IMR-90 (cell line): Measurements from ENCODE around the gene DGAT2L6. TPM values are rescaled to one million over a fixed set of nuclear protein-coding genes. Genes with fewer than 3 reads are reported as not detected.

Source experiments
- ATAC-seq: fragments of 200-7000 bp; cut with Tn5 transposase; 2 replicates; pipeline ENCODE4 v1.9.1; 2020; ENCODE audit warnings: low read depth, mild to moderate bottlenecking, moderate library complexity
- BruUV-seq: library from RNA; stranded (reverse); fragments of 400-500 nt; replicated peaks from 2 replicates; lab custom pipeline; 2021; lab: Mats Ljungman, UMichigan
- CTCF ChIA-PET: fragments of 300-600 bp; formaldehyde crosslinking; extraction: SDS; loops from one replicate; lab custom pipeline; 2021; ENCODE audit warnings: antibody characterized with exemption; lab: Yijun Ruan, JAX
- POLR2A ChIA-PET: fragments of 300-600 bp; sonication (Branson Sonifier 250); formaldehyde crosslinking; loops from one replicate; lab custom pipeline; 2022; ENCODE audit warnings: antibody characterized with exemption; ENCODE audit not compliant: unreplicated experiment; lab: Charles Lee
- DNase-seq: peaks from one replicate; pipeline ENCODE4 v3.0.0; 2013
- H2AFZ ChIP-seq: replicated peaks from 2 replicates; pipeline ENCODE3; 2013; ENCODE audit warnings: low read length, mild to moderate bottlenecking; ENCODE audit not compliant: poor library complexity
- H2AK5ac ChIP-seq: 2 replicates; pipeline ENCODE4 v1.6.1; 2013; ENCODE audit warnings: low read depth, low read length, inconsistent platforms
- H2AK9ac ChIP-seq: replicated peaks from 2 replicates; pipeline ENCODE3; 2013; ENCODE audit warnings: mild to moderate bottlenecking, low read depth, low read length, moderate library complexity; ENCODE audit not compliant: poor library complexity
- H2BK120ac ChIP-seq: 2 replicates; pipeline ENCODE4 v1.6.1; 2013; ENCODE audit warnings: low read depth, low read length, inconsistent platforms
- H2BK15ac ChIP-seq: 3 replicates; pipeline ENCODE4 v1.6.1; 2013; ENCODE audit warnings: low read depth, low read length, inconsistent platforms
- H2BK20ac ChIP-seq: 2 replicates; pipeline ENCODE4 v1.6.1; 2013; ENCODE audit warnings: low read depth, mild to moderate bottlenecking, inconsistent platforms, low read length, moderate library complexity
- H2BK5ac ChIP-seq: 2 replicates; pipeline ENCODE4 v1.6.1; 2013; ENCODE audit warnings: mild to moderate bottlenecking, low read depth, low read length, inconsistent platforms; ENCODE audit not compliant: poor library complexity, severe bottlenecking
- H3K14ac ChIP-seq: replicated peaks from 2 replicates; pipeline ENCODE4 v1.6.1; 2013; ENCODE audit warnings: low read depth, low read length, inconsistent platforms
- H3K18ac ChIP-seq: 2 replicates; pipeline ENCODE4 v1.6.1; 2013; ENCODE audit warnings: low read depth, low read length, control low read depth
- H3K23ac ChIP-seq: 2 replicates; pipeline ENCODE4 v1.6.1; 2013; ENCODE audit warnings: low read depth, low read length, inconsistent platforms
- H3K27ac ChIP-seq: 2 replicates; pipeline ENCODE4 v1.5.1; 2013; ENCODE audit warnings: mild to moderate bottlenecking, control low read depth, low read length; ENCODE audit not compliant: insufficient read depth
- H3K27me3 ChIP-seq: 2 replicates; pipeline ENCODE4 v1.6.1; 2013; ENCODE audit warnings: low read length; ENCODE audit not compliant: control insufficient read depth, insufficient read depth
- H3K36me3 ChIP-seq: 2 replicates; pipeline ENCODE4 v1.6.1; 2013; ENCODE audit warnings: low read length, mixed read lengths; ENCODE audit not compliant: control insufficient read depth, insufficient read depth
- H3K4ac ChIP-seq: 2 replicates; pipeline ENCODE4 v1.6.1; 2013; ENCODE audit warnings: low read depth, low read length, inconsistent platforms
- H3K4me1 ChIP-seq: 2 replicates; pipeline ENCODE4 v1.6.1; 2013; ENCODE audit warnings: low read length, mixed read lengths; ENCODE audit not compliant: control insufficient read depth, insufficient read depth
- H3K4me2 ChIP-seq: 2 replicates; pipeline ENCODE4 v1.6.1; 2013; ENCODE audit warnings: low read depth, mild to moderate bottlenecking, control low read depth, low read length, moderate library complexity
- H3K4me3 ChIP-seq: 2 replicates; pipeline ENCODE4 v1.5.1; 2013; ENCODE audit warnings: low read depth, mild to moderate bottlenecking, control low read depth, low read length, moderate library complexity; ENCODE audit not compliant: insufficient read depth
- H3K56ac ChIP-seq: 2 replicates; pipeline ENCODE4 v1.6.1; 2013; ENCODE audit warnings: low read length, inconsistent platforms; ENCODE audit not compliant: insufficient read depth; ENCODE audit errors: extremely low read depth
- H3K79me1 ChIP-seq, 2 experiments: 2 replicates each; pipeline ENCODE4 v1.6.1; 2013; ENCODE audit warnings: low read length in 2 of 2, inconsistent platforms in 1 of 2, low read depth in 1 of 2
- H3K9ac ChIP-seq: 2 replicates; pipeline ENCODE4 v1.6.1; 2013; ENCODE audit warnings: low read depth, low read length, control low read depth
- H3K9me1 ChIP-seq: 2 replicates; pipeline ENCODE4 v1.6.1; 2013; ENCODE audit warnings: low read length, inconsistent platforms; ENCODE audit not compliant: insufficient read depth
- H3K9me3 ChIP-seq: 2 replicates; pipeline ENCODE4 v1.6.1; 2013; ENCODE audit warnings: low read length; ENCODE audit not compliant: control insufficient read depth, insufficient read depth
- H4K20me1 ChIP-seq: 2 replicates; pipeline ENCODE4 v1.6.1; 2013; ENCODE audit warnings: low read length, inconsistent platforms; ENCODE audit not compliant: insufficient read depth
- H4K5ac ChIP-seq: 2 replicates; pipeline ENCODE4 v1.6.1; 2013; ENCODE audit warnings: mild to moderate bottlenecking, low read depth, low read length, control low read depth
- H4K8ac ChIP-seq, 2 experiments: 2 replicates each; pipeline ENCODE4 v1.6.1; 2013; ENCODE audit warnings: low read depth in 2 of 2, low read length in 2 of 2, control low read depth in 1 of 2, inconsistent platforms in 1 of 2
- H4K91ac ChIP-seq: 2 replicates; pipeline ENCODE4 v1.6.1; 2013; ENCODE audit warnings: low read depth, low read length, inconsistent platforms; ENCODE audit not compliant: insufficient read depth
- BHLHE40 ChIP-seq: fragments of 150-350 bp; IDR thresholded peaks from 2 replicates; pipeline ENCODE4 v1.6.1; 2016; ENCODE audit warnings: mild to moderate bottlenecking, low read depth, low read length
- CEBPB ChIP-seq: IDR thresholded peaks from 2 replicates; pipeline ENCODE4 v1.6.1; 2012; ENCODE audit warnings: low read depth, low read length, improper control_type of control experiment
- FOS ChIP-seq: fragments of 150-350 bp; IDR thresholded peaks from 2 replicates; pipeline ENCODE4 v1.6.1; 2016; ENCODE audit warnings: low read depth, low read length
- MAFK ChIP-seq: IDR thresholded peaks from 2 replicates; pipeline ENCODE4 v1.6.1; 2012; ENCODE audit warnings: low read depth, low read length, improper control_type of control experiment
- RAD21 ChIP-seq: IDR thresholded peaks from 2 replicates; pipeline ENCODE4 v1.6.1; 2012; ENCODE audit warnings: low read length, improper control_type of control experiment
- RCOR1 ChIP-seq: IDR thresholded peaks from 2 replicates; pipeline ENCODE4 v1.6.1; 2012; ENCODE audit warnings: mild to moderate bottlenecking, low read length, improper control_type of control experiment; ENCODE audit not compliant: insufficient replicate concordance
- RFX5 ChIP-seq: IDR thresholded peaks from 2 replicates; pipeline ENCODE4 v1.8.0; 2012; ENCODE audit warnings: low read depth, mild to moderate bottlenecking, low read length, moderate library complexity
- SMC3 ChIP-seq: fragments of 150-350 bp; IDR thresholded peaks from 2 replicates; pipeline ENCODE4 v1.6.1; 2016; ENCODE audit warnings: low read depth, mild to moderate bottlenecking, antibody characterized with exemption, low read length, moderate library complexity
- WGBS, 2 experiments: methylation state at CpG; one replicate each; pipeline versions ENCODE4 v1.1.5 to v1.1.7; 2013; ENCODE audit warnings: missing lambda C conversion rate in 2 of 2; ENCODE audit not compliant: insufficient read length in 1 of 2; ENCODE audit errors: extremely low coverage in 2 of 2; 5-methylcytosine and 5-hydroxymethylcytosine counted together
- dilution Hi-C: fragments of 300-500 bp; cut with HindIII; formaldehyde crosslinking; loops from one replicate; pipeline ENCODE4 v1.14.3; 2018; ENCODE audit warnings: low sequenced_read_pairs; ENCODE audit not compliant: unreplicated experiment
- in situ Hi-C: fragments of 300-500 bp; cut with MboI; formaldehyde crosslinking; loops from 3 replicates; pipeline ENCODE4 v1.14.3; 2019; ENCODE audit warnings: low sequenced_read_pairs, inconsistent platforms, mixed read lengths
- intact Hi-C: fragments of 100-400 bp; cut with micrococcal nuclease; formaldehyde crosslinking; loops from 2 replicates; pipeline ENCODE4 v1.10.0; 2022
- polyA plus RNA-seq, 3 experiments: library from polyadenylated mRNA; depleted of rRNA; stranded (reverse); fragments of >200 nt; gene quantifications; 2 replicates each; pipeline ENCODE4 v1.2.3, GENCODE V29; 2012; ENCODE audit warnings: low replicate concordance in 1 of 3
- total RNA-seq: library from RNA; depleted of rRNA; stranded (reverse); fragments of >200 nt; gene quantifications from 2 replicates; pipeline ENCODE4 v1.2.3, GENCODE V29; 2012
- TF ChIP-seq, protein P1 (sequence below): conservative IDR thresholded peaks from 2 replicates; pipeline ENCODE4 v1.5.1; 2012; ENCODE audit warnings: mild to moderate bottlenecking, low read depth, low read length, improper control_type of control experiment
- TF ChIP-seq, protein P2 (sequence below): fragments of 150-350 bp; IDR thresholded peaks from 2 replicates; pipeline ENCODE4 v1.6.1; 2016; ENCODE audit warnings: low read depth, mild to moderate bottlenecking, low read length, moderate library complexity, borderline replicate concordance

DGAT2L6 gene
- total and polyA plus RNA-seq, 2 of the 4 experiments (the other 2 are of a cell fraction) = not detected

DNA sequence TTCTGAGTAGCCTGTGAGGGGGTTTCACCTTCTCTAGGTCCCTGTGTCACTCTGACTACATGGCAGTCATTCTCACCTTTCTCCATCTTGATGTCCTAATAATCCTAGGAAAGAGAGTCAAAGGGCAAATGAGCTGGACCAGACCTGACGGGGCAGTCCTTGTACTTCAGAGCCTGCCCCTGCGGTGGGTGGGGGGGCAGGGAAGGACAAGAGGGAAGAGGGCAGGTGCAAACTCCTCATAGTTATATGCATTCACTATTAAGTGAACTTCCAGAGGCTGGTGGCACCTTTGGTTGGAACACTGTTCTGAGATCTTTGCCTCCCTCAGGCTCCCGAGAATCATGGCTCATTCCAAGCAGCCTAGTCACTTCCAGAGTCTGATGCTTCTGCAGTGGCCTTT is 57.1 kb downstream of the DGAT2L6 start, which contains the start of gene AWAT1:
Gene AWAT1 (plus strand): TSS at position 301 of the 400 bp plus-strand sequence. CDS start 41 bp downstream, at position 342.
- Histone ChIP-seq H3K4me1 (no peaks in the 10 kb centered on the region), H3K9me1 (no peaks in the 10 kb centered on the region), H2BK5ac (no peak within 1 kb of the TSS), H3K23ac (no peak within 1 kb of the TSS), H4K20me1 (no peaks in the 10 kb centered on the region), H4K8ac (no peak within 1 kb of the TSS), H3K18ac (no peak within 1 kb of the TSS), H2AK9ac (no peak within 1 kb of the TSS), H2BK20ac (no peak within 1 kb of the TSS), H4K91ac (no peak within 1 kb of the TSS), H2AK5ac (no peak within 1 kb of the TSS), H4K5ac (no peak within 1 kb of the TSS), H3K9me3 (no peaks in the 10 kb centered on the region), H3K79me1 (no peaks in the 10 kb centered on the region), H3K27me3 (peaks cover 29% of the 10 kb centered on the region), H3K27ac (no peak within 1 kb of the TSS), H3K9ac (no peak within 1 kb of the TSS), H3K4ac (no peak within 1 kb of the TSS), H3K56ac (no peak within 1 kb of the TSS), H2AFZ (no peak within 1 kb of the TSS), H3K4me2 (no peak within 1 kb of the TSS), H2BK120ac (no peak within 1 kb of the TSS), H2BK15ac (no peak within 1 kb of the TSS), H3K4me3 (no peak within 1 kb of the TSS), H3K36me3 (no peaks in the 10 kb centered on the region), H3K14ac (no peak within 1 kb of the TSS)
- 40% methylated on average over 1 of the region's 3 CpGs; no CpG with 5 or more reads in 1 of the 2 experiments for WGBS, 2 experiments
- dilution Hi-C loops (no loop called here), in situ Hi-C loops (no loop called here), intact Hi-C loops (no loop called here)
- BruUV-seq = no TSS peak
- no peak for DNase-seq
- CTCF ChIA-PET = interaction anchor here (0.6 kb wide), 1 partner anchor 181 kb away, joined by 3 read pairs; no protein-coding TSS in a partner anchor
- no peak for ATAC-seq
- TF ChIP-seq FOS = no peak
- TF ChIP-seq RCOR1 = no peak
- TF ChIP-seq, protein P1, sequence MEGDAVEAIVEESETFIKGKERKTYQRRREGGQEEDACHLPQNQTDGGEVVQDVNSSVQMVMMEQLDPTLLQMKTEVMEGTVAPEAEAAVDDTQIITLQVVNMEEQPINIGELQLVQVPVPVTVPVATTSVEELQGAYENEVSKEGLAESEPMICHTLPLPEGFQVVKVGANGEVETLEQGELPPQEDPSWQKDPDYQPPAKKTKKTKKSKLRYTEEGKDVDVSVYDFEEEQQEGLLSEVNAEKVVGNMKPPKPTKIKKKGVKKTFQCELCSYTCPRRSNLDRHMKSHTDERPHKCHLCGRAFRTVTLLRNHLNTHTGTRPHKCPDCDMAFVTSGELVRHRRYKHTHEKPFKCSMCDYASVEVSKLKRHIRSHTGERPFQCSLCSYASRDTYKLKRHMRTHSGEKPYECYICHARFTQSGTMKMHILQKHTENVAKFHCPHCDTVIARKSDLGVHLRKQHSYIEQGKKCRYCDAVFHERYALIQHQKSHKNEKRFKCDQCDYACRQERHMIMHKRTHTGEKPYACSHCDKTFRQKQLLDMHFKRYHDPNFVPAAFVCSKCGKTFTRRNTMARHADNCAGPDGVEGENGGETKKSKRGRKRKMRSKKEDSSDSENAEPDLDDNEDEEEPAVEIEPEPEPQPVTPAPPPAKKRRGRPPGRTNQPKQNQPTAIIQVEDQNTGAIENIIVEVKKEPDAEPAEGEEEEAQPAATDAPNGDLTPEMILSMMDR = no peak
- no peak for TF ChIP-seq RFX5
- TF ChIP-seq CEBPB = no peak
- TF ChIP-seq, protein P2, sequence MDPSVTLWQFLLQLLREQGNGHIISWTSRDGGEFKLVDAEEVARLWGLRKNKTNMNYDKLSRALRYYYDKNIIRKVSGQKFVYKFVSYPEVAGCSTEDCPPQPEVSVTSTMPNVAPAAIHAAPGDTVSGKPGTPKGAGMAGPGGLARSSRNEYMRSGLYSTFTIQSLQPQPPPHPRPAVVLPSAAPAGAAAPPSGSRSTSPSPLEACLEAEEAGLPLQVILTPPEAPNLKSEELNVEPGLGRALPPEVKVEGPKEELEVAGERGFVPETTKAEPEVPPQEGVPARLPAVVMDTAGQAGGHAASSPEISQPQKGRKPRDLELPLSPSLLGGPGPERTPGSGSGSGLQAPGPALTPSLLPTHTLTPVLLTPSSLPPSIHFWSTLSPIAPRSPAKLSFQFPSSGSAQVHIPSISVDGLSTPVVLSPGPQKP = no peak
- no peak for TF ChIP-seq BHLHE40
- no peak for TF ChIP-seq RAD21
- no peak for TF ChIP-seq MAFK
- no peak for TF ChIP-seq SMC3
- POLR2A ChIA-PET = no interaction called here
